ENCODE results near the gene HHAT.

HHAT gene

GRCh38 chr1:210557426-210558077, 228.8 kb downstream of the HHAT start:
- no peak for DNase-seq

GRCh38 chr1:210558302-210558701, 229.6 kb downstream of the HHAT start:
- peak; percentile 72 for DNase-seq

GRCh38 chr1:210565306-210565705, 236.6 kb downstream of the HHAT start:
- DNase-seq, result no peak

- DNase-seq, result no peak
These were observed 239.9 kb downstream of the HHAT start for GRCh38 chr1:210568631-210569030.

GRCh38 chr1:210570116-210570515, 241.4 kb downstream of the HHAT start:
- no peak for DNase-seq

- DNase-seq, result no peak
These were observed 242.9 kb downstream of the HHAT start for GRCh38 chr1:210571356-210572284.

- DNase-seq, result no peak
These were observed 244.4 kb downstream of the HHAT start for GRCh38 chr1:210573141-210573540.

GRCh38 chr1:210582205-210582970, 253.7 kb downstream of the HHAT start:
- no peak for DNase-seq

GRCh38 chr1:210584439-210585113, 255.9 kb downstream of the HHAT start:
- peak; percentile 97 for DNase-seq

- peak; percentile 43 for DNase-seq
These were observed 258.1 kb downstream of the HHAT start for GRCh38 chr1:210586771-210587170.

- no peak for DNase-seq
These were observed 258.9 kb downstream of the HHAT start for GRCh38 chr1:210587566-210587965.

GRCh38 chr1:210588357-210588756, 259.7 kb downstream of the HHAT start:
- DNase-seq, result no peak

- DNase-seq, result no peak
These were observed 260.2 kb downstream of the HHAT start for GRCh38 chr1:210588946-210589345.

GRCh38 chr1:210591214-210591613, 262.5 kb downstream of the HHAT start:
- no peak for DNase-seq

- DNase-seq, result no peak
These were observed 265.9 kb downstream of the HHAT start for GRCh38 chr1:210594605-210595004.

GRCh38 chr1:210596641-210597040, 267.9 kb downstream of the HHAT start:
- no peak for DNase-seq

- no peak for DNase-seq
These were observed 268.9 kb downstream of the HHAT start for GRCh38 chr1:210597555-210598134.

GRCh38 chr1:210598135-210598652, 269.5 kb downstream of the HHAT start:
- DNase-seq, result no peak

- peak; percentile 3 for DNase-seq
These were observed 271.9 kb downstream of the HHAT start for GRCh38 chr1:210600421-210601159.

GRCh38 chr1:210603123-210603522, 274.4 kb downstream of the HHAT start:
- DNase-seq, result no peak

- DNase-seq, result no peak
These were observed 276.4 kb downstream of the HHAT start for GRCh38 chr1:210605099-210605498.

All from NCI-H345 (cell line).